OCI-LY1 (cell line): ENCODE data around the gene ESPNL.

Experiments used
- H2AFZ ChIP-seq: fragments of 200-600 bp; sonication (generic), shearing (Covaris generic); 2 replicates; pipeline ENCODE4 v1.6.0; 2014; ENCODE audit warnings: antibody characterized with exemption, mild to moderate bottlenecking, low read length
- H3F3A ChIP-seq: fragments of 200-600 bp; sonication (generic), shearing (Covaris generic); 2 replicates; pipeline ENCODE4 v1.6.0; 2014; ENCODE audit warnings: mild to moderate bottlenecking, antibody characterized with exemption, low read length, moderate library complexity; ENCODE audit not compliant: insufficient read depth
- H3K27ac ChIP-seq: fragments of 200-600 bp; sonication (generic); 2 replicates; pipeline ENCODE4 v1.5.1; 2014; ENCODE audit warnings: low read length, mixed run types, mild to moderate bottlenecking, low read depth; ENCODE audit not compliant: poor library complexity, severe bottlenecking
- H3K27me3 ChIP-seq: fragments of 200-600 bp; sonication (generic); 2 replicates; pipeline ENCODE4 v1.6.0; 2014; ENCODE audit warnings: antibody characterized with exemption, mild to moderate bottlenecking, low read length, moderate library complexity; ENCODE audit not compliant: insufficient read depth
- H3K36me3 ChIP-seq: fragments of 200-600 bp; sonication (generic); 2 replicates; pipeline ENCODE4 v1.6.1; 2014; ENCODE audit warnings: mild to moderate bottlenecking, antibody characterized with exemption, low read length, moderate library complexity, mixed read lengths; ENCODE audit not compliant: insufficient read depth
- H3K4me1 ChIP-seq: fragments of 200-600 bp; sonication (generic); 2 replicates; pipeline ENCODE4 v1.5.1; 2014; ENCODE audit warnings: mild to moderate bottlenecking, low read length, moderate library complexity; ENCODE audit not compliant: insufficient read depth, severe bottlenecking
- H3K4me2 ChIP-seq: fragments of 200-600 bp; sonication (generic), shearing (Covaris generic); 2 replicates; pipeline ENCODE4 v1.6.1; 2014; ENCODE audit warnings: low read length
- H3K4me3 ChIP-seq: fragments of 200-600 bp; sonication (generic); 2 replicates; pipeline ENCODE4 v1.5.1; 2014; ENCODE audit warnings: low read length, low read depth, mild to moderate bottlenecking, mixed read lengths; ENCODE audit not compliant: poor library complexity, severe bottlenecking
- H3K79me2 ChIP-seq: fragments of 200-600 bp; shearing (Covaris generic); 2 replicates; pipeline ENCODE4 v1.6.1; 2016; ENCODE audit warnings: mixed run types, low read length, mixed read lengths; ENCODE audit not compliant: insufficient read depth
- H3K9ac ChIP-seq: fragments of 200-600 bp; sonication (generic), shearing (Covaris generic); 2 replicates; pipeline ENCODE4 v1.6.1; 2014; ENCODE audit warnings: mild to moderate bottlenecking, low read length, mixed read lengths
- H3K9me2 ChIP-seq: fragments of 200-600 bp; sonication (generic), shearing (Covaris generic); 2 replicates; pipeline ENCODE4 v1.6.1; 2014; ENCODE audit warnings: low read depth, mild to moderate bottlenecking, low read length, mixed read lengths
- H3K9me3 ChIP-seq: fragments of 200-600 bp; shearing (Covaris generic); 2 replicates; pipeline ENCODE4 v1.6.1; 2014; ENCODE audit warnings: low read length, mixed read lengths
- H4K20me1 ChIP-seq: fragments of 200-600 bp; sonication (generic), shearing (Covaris generic); 2 replicates; pipeline ENCODE4 v1.6.0; 2016; ENCODE audit warnings: mild to moderate bottlenecking, low read length; ENCODE audit not compliant: insufficient read depth
- EZH2 ChIP-seq: fragments of 200-600 bp; sonication (generic), shearing (Covaris generic); IDR thresholded peaks from 2 replicates; pipeline ENCODE4 v1.8.0; 2017; ENCODE audit warnings: borderline replicate concordance, mixed run types, mild to moderate bottlenecking, antibody characterized with exemption, low read length, moderate library complexity, mixed read lengths
- TF ChIP-seq, protein P1 (sequence below): fragments of 200-600 bp; sonication (generic), shearing (Covaris generic); IDR thresholded peaks from 2 replicates; pipeline ENCODE4 v1.5.1; 2017; ENCODE audit warnings: mild to moderate bottlenecking, antibody characterized with exemption, low read length, moderate library complexity, mixed read lengths

The ESPNL gene

DNA sequence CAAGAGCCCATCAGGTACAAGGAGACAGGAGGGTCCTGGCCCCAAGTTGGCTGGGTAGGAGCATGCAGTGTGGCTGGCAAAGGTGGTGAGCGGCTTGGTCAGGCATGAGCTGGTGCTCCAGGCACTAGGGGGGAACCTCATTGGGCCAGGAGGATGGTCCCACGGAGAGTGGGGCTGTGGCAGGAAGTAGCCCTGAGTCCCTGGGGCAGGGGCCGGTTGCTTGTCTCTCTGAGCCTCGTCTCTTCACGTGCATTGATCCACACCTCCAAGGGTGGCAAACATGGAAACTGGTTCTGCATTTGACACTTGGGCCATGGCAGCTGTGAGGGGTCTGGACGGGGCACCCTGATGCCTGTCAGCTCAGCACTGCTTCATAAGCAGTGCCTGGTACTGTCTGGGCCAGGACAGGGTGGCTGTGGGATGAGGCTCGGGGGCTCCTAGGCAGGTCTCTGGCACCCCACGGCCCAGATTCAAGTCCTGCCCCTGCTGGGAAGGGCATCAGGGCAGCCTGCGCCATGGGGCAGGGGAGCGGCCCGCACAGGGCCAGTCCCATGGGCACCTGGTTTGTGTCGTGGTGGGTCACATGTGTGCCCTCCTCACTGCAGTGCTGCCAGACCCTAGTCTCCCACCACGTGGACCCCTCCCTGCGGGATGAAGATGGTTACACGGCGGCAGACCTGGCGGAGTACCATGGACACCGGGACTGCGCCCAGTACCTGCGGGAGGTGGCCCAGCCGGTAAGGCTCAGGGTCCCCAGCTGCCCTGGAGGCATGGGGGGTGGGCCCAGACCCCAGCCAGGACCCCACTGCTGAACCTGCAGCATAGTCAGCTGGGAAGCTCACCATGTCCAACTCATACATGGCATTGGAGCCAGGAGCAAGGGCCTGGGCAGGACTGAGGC, 16.4 kb downstream of the ESPNL start:
- Histone ChIP-seq H3K27ac (no peak overlapping the region), H3K9me2 (no peaks in the 10 kb centered on the region), H3K36me3 (no peaks in the 10 kb centered on the region; the same call in 1 of the 2 replicates), H3K27me3 (peaks cover 11% of the 10 kb centered on the region), H3K4me3 (no peak overlapping the region), H3K79me2 (no peaks in the 10 kb centered on the region), H2AFZ (no peak overlapping the region), H3K4me1 (no peaks in the 10 kb centered on the region), H3K4me2 (no peak overlapping the region), H4K20me1 (no peaks in the 10 kb centered on the region), H3K9me3 (peaks cover 8% of the 10 kb centered on the region; the same call in 1 of the 2 replicates), H3K9ac (no peak overlapping the region), H3F3A (no peaks in the 10 kb centered on the region)
- TF ChIP-seq EZH2 = no peak
- TF ChIP-seq, protein P1, sequence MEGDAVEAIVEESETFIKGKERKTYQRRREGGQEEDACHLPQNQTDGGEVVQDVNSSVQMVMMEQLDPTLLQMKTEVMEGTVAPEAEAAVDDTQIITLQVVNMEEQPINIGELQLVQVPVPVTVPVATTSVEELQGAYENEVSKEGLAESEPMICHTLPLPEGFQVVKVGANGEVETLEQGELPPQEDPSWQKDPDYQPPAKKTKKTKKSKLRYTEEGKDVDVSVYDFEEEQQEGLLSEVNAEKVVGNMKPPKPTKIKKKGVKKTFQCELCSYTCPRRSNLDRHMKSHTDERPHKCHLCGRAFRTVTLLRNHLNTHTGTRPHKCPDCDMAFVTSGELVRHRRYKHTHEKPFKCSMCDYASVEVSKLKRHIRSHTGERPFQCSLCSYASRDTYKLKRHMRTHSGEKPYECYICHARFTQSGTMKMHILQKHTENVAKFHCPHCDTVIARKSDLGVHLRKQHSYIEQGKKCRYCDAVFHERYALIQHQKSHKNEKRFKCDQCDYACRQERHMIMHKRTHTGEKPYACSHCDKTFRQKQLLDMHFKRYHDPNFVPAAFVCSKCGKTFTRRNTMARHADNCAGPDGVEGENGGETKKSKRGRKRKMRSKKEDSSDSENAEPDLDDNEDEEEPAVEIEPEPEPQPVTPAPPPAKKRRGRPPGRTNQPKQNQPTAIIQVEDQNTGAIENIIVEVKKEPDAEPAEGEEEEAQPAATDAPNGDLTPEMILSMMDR = no peak

DNA sequence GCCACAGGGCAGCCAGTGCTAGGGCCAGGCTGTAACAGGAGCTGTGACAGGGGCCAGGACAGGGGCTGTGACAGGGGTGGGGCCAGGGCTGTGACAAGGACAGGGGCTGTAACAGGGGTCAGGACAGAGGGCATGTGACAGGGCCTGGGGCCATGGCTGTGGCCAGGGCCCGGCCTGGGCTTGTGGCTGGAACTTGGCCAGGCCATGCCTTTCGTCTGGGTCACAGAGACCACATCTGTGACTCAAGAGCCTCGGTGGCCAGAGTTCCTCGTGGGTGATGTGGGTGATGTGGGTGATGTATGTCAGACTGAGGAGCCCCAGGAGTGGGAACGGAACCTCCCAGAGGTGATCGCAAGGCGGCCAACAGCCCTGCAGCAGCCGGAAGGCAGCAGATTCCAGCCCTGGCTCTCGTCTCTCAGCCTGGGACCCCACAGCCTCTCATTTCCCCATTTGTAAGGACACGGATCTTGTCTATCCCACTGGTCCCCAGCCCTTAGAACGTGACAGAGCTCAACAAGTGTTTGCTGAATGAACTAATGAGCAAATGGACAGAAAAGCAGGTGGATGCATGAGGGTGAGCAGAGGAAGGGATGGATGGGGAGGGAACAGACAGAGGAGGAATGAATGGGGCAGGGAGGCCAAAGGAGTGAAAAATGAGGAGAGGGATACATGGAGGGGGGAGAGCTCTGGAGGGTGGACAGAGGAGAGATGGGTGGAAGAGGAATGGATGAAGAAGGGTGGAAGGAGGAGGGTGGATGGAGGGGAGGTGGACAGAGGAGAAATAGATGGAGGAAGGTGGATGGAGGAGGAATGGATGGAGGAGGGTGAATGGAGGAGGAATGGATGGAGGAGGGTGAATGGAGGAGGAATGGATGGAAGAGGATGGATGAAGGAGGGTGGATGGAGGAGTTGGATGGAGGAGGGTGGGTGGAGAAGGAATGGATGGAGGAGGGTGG, 17.3 kb downstream of the ESPNL start:
- Histone ChIP-seq H3K36me3 (no peaks in the 10 kb centered on the region; the same call in 1 of the 2 replicates), H3F3A (no peaks in the 10 kb centered on the region), H4K20me1 (no peaks in the 10 kb centered on the region), H3K27ac (no peak overlapping the region), H3K9ac (no peak overlapping the region), H3K79me2 (no peaks in the 10 kb centered on the region), H3K9me3 (peaks cover 8% of the 10 kb centered on the region; the same call in 1 of the 2 replicates), H3K4me2 (no peak overlapping the region), H3K4me3 (no peak overlapping the region), H2AFZ (no peak overlapping the region), H3K27me3 (peaks cover 11% of the 10 kb centered on the region), H3K4me1 (no peaks in the 10 kb centered on the region), H3K9me2 (no peaks in the 10 kb centered on the region)
- TF ChIP-seq EZH2 = no peak
- TF ChIP-seq, protein P1 = no peak

DNA sequence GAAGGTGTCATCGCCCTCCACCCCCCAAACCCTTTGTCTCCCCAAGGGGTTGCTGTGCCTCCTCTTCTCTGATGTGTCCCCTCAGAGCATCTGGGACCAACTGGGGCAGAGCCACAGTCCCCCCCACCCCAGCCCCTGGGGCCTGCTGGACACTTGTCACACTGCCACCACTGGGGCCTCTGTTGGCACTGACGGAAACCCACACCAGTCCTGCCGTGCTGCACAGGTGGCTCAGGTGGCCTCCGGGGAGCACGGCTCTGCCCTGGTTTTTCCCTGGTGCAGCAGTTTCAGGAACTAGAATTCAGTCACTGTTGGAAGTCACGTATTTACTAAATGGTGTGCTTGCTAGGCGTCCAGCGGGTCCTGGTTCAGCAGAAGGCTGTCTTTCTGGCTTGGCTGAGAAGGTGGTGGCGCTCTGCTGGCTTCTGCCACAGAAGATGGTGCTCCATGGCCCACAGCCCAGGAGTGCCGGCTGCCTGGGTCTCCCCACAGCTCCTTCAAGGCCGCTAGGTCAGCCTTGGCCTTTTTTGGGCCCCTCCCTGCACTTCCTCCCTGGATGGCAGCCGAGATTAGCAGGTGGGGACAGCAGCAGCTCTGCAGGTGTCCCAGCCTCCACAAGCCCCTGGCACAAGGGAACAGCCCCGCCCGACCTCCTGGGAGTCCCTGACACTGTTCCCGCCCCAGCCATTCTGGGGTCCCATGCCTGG, 19.8 kb downstream of the ESPNL start:
- Histone ChIP-seq H3K27me3 (peaks cover 3% of the 10 kb centered on the region), H2AFZ (no peak overlapping the region), H3K36me3 (no peaks in the 10 kb centered on the region), H3K4me2 (no peak overlapping the region), H3K9ac (no peak overlapping the region), H3K4me1 (no peaks in the 10 kb centered on the region), H3K4me3 (no peak overlapping the region), H3K9me2 (no peaks in the 10 kb centered on the region), H3K9me3 (no peaks in the 10 kb centered on the region), H3F3A (no peaks in the 10 kb centered on the region), H3K27ac (no peak overlapping the region), H3K79me2 (no peaks in the 10 kb centered on the region), H4K20me1 (no peaks in the 10 kb centered on the region)
- TF ChIP-seq EZH2 = no peak
- TF ChIP-seq, protein P1 = no peak
